PC-9 (cell line): Measurements from ENCODE around the gene CSTA.

Experiments
- CTCF ChIP-seq: fragments of 200-600 bp; sonication (generic); conservative IDR thresholded peaks from 2 replicates; pipeline ENCODE4 v1.6.1; 2017; ENCODE audit warnings: mixed run types, antibody characterized with exemption, mild to moderate bottlenecking, moderate library complexity
- EZH2 ChIP-seq: fragments of 200-600 bp; sonication (generic); IDR thresholded peaks from 2 replicates; pipeline ENCODE4 v1.8.0; 2017; ENCODE audit warnings: antibody characterized with exemption, low read depth

GRCh38 chr3:122325769-122326168, 721 bp downstream of the CSTA start:
- no peak for TF ChIP-seq CTCF
- no peak for TF ChIP-seq EZH2
